ENCODE results near the gene VSTM2L. TPM values are rescaled to one million over a fixed set of nuclear protein-coding genes. Genes with fewer than 3 reads are reported as not detected.

VSTM2L gene
- polyA plus RNA-seq, 1 donor (not counting 4 experiments of a cell fraction or from before 2014, with no cell fraction given) = 0.75 TPM

DNA sequence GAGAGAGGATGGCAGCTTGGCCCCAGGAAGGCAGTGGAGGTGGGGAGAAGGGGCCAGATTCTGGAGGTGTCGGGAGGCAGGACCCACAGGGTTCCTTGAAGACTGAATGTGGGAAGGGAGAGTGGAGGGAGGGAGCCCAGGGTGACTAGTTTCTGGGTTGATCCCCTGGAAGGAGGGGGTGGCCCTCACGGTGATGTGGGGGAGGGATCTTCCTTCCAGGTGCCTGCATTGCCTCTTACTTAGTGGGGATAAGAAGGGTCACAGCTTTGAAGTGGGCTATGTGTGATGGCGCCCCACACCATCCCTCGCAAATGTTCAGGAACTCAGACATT is 26.7 kb downstream of the VSTM2L start:
- H2AFZ ChIP-seq (ENCODE audit: control insufficient read depth, low read length) = no peak overlapping the region
- no peaks in the 10 kb centered on the region for H4K20me1 ChIP-seq (ENCODE audit: control insufficient read depth, extremely low read depth, insufficient read depth, low read length)
- H3K4me1 ChIP-seq (ENCODE audit: control insufficient read depth, extremely low read depth, insufficient read depth, low read length) = no peaks in the 10 kb centered on the region
- TF ChIP-seq CTCF (optimal IDR thresholded peaks at IDR 0.05 in 1 of 3, IDR thresholded peaks at IDR 0.05 in 1 of 3, conservative IDR thresholded peaks at IDR 0.05 in 1 of 3; ENCODE audit: extremely low read depth in 1 of 3, insufficient read depth in 2 of 3, low read length in 3 of 3) = no peak
- TF ChIP-seq EZH2 (IDR thresholded peaks at IDR 0.05; ENCODE audit: low read length) = no peak
- H3K9me1 ChIP-seq (ENCODE audit: control insufficient read depth, extremely low read depth, insufficient read depth, low read length) = no peaks in the 10 kb centered on the region
- H3K27me3 ChIP-seq (ENCODE audit: control insufficient read depth, extremely low read depth, insufficient read depth, low read length) = peaks cover 21% of the 10 kb centered on the region
- H3K27ac ChIP-seq (ENCODE audit: control insufficient read depth, insufficient read depth, low read length) = no peak overlapping the region
- dilution Hi-C loops (cut with MboI; ENCODE audit: extremely low pct_ligation_motif_present, low sequenced_read_pairs) = no loop called here
- no peaks in the 10 kb centered on the region for H3K36me3 ChIP-seq (ENCODE audit: control insufficient read depth in 2 of 2, extremely low read depth in 1 of 2, insufficient read depth in 2 of 2, low read length in 2 of 2)
- FAIRE-seq (no peak), DNase-seq (ENCODE audit: low read depth, low spot score) (no peak)
- no peak overlapping the region for H3K9ac ChIP-seq (ENCODE audit: control insufficient read depth, extremely low read depth, insufficient read depth, low read length)
- no peaks in the 10 kb centered on the region for H3K79me2 ChIP-seq (ENCODE audit: control insufficient read depth, insufficient read depth, low read length)
- no peak overlapping the region for H3K4me2 ChIP-seq (ENCODE audit: control insufficient read depth, extremely low read depth, insufficient read depth, low read depth, low read length)
- H3K9me3 ChIP-seq (ENCODE audit: control insufficient read depth, low read depth, low read length) = no peaks in the 10 kb centered on the region
- no peak overlapping the region for H3K4me3 ChIP-seq (ENCODE audit: control insufficient read depth in 2 of 3, extremely low read depth in 1 of 3, insufficient read depth in 2 of 3, low read depth in 1 of 3, low read length in 3 of 3)

DNA sequence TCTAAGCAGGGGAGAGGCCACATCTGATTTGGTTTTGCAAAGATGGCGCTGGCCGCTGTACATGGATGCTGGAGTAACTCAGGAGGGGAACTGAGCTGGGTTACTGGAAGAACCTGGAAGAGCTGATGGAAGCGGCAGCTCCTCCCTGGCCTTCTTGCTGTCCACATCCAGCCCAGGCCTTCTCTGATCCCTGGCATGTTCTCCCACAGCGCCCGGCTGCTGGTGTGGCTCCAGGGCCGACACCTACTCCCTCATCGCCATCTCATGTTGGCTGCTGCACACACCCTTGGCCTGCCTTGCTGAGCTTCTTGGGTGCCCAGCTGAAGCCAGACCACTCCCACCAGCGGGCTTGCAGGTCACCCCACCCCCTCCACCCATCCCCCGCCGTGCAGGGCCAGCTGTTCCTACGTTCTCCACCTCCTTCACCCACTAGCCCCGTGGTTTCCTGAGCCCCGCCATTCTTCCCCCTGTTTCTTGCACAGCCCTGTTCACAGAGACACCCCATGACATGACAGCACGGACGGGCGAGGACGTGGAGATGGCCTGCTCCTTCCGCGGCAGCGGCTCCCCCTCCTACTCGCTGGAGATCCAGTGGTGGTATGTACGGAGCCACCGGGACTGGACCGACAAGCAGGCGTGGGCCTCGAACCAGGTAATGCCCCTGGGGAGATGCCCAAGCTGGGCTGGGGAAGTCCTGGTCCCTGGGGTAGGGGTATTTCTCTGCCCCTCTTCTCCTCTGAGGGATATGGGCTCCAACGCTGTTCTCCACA is 28.4 kb downstream of the VSTM2L start:
- FAIRE-seq (no peak), DNase-seq (ENCODE audit: low read depth, low spot score) (no peak)
- no peak for TF ChIP-seq CTCF (optimal IDR thresholded peaks at IDR 0.05 in 1 of 3, IDR thresholded peaks at IDR 0.05 in 1 of 3, conservative IDR thresholded peaks at IDR 0.05 in 1 of 3; ENCODE audit: extremely low read depth in 1 of 3, insufficient read depth in 2 of 3, low read length in 3 of 3)
- no peak for TF ChIP-seq EZH2 (IDR thresholded peaks at IDR 0.05; ENCODE audit: low read length)
- Histone ChIP-seq H3K9ac (ENCODE audit: control insufficient read depth, extremely low read depth, insufficient read depth, low read length) (no peak overlapping the region), H3K4me1 (ENCODE audit: control insufficient read depth, extremely low read depth, insufficient read depth, low read length) (no peaks in the 10 kb centered on the region), H2AFZ (ENCODE audit: control insufficient read depth, low read length) (no peak overlapping the region), H3K36me3 (ENCODE audit: control insufficient read depth in 2 of 2, extremely low read depth in 1 of 2, insufficient read depth in 2 of 2, low read length in 2 of 2) (no peaks in the 10 kb centered on the region), H3K79me2 (ENCODE audit: control insufficient read depth, insufficient read depth, low read length) (no peaks in the 10 kb centered on the region), H3K4me2 (ENCODE audit: control insufficient read depth, extremely low read depth, insufficient read depth, low read depth, low read length) (no peak overlapping the region), H4K20me1 (ENCODE audit: control insufficient read depth, extremely low read depth, insufficient read depth, low read length) (no peaks in the 10 kb centered on the region), H3K4me3 (ENCODE audit: control insufficient read depth in 2 of 3, extremely low read depth in 1 of 3, insufficient read depth in 2 of 3, low read depth in 1 of 3, low read length in 3 of 3) (no peak overlapping the region), H3K27me3 (ENCODE audit: control insufficient read depth, extremely low read depth, insufficient read depth, low read length) (peaks cover 27% of the 10 kb centered on the region), H3K27ac (ENCODE audit: control insufficient read depth, insufficient read depth, low read length) (no peak overlapping the region), H3K9me3 (ENCODE audit: control insufficient read depth, low read depth, low read length) (no peaks in the 10 kb centered on the region), H3K9me1 (ENCODE audit: control insufficient read depth, extremely low read depth, insufficient read depth, low read length) (no peaks in the 10 kb centered on the region)
- dilution Hi-C loops (cut with MboI; ENCODE audit: extremely low pct_ligation_motif_present, low sequenced_read_pairs) = no loop called here
